HepG2 (cell line): ENCODE data around the gene FMNL2. TPM values are rescaled to one million over a fixed set of nuclear protein-coding genes. Genes with fewer than 3 reads are reported as not detected.

Experiments
- EZH2 ChIP-seq: conservative IDR thresholded peaks from 2 replicates; pipeline ENCODE4 v1.6.1; 2012; ENCODE audit warnings: mild to moderate bottlenecking, low read depth, low read length, moderate library complexity
- GATAD1 ChIP-seq: IDR thresholded peaks from 2 replicates; pipeline ENCODE4 v1.6.1; 2016; ENCODE audit warnings: missing genetic modification reagents, missing compliant biosample characterization
- MAX ChIP-seq: IDR thresholded peaks from 2 replicates; pipeline ENCODE4 v1.6.1; 2012; ENCODE audit warnings: inconsistent platforms
- MEF2D ChIP-seq: sonication (generic); formaldehyde crosslinking; IDR thresholded peaks from 2 replicates; pipeline ENCODE4 v1.5.1; 2020; ENCODE audit warnings: mild to moderate bottlenecking, missing genetic modification reagents
- ONECUT2 ChIP-seq: sonication (generic); formaldehyde crosslinking; IDR thresholded peaks from 2 replicates; pipeline ENCODE4 v1.4.0; 2020; ENCODE audit warnings: missing genetic modification reagents
- PTBP1 ChIP-seq: fragments of 200-400 bp; formaldehyde crosslinking; IDR thresholded peaks from 2 replicates; pipeline ENCODE4 v1.6.1; 2018; ENCODE audit warnings: low read length, low read depth; ENCODE audit not compliant: poor library complexity, severe bottlenecking
- TBX2 ChIP-seq: sonication (generic); formaldehyde crosslinking; IDR thresholded peaks from 2 replicates; pipeline ENCODE4 v1.5.0; 2020; ENCODE audit warnings: missing genetic modification reagents, mild to moderate bottlenecking, borderline replicate concordance
- ZBTB14 ChIP-seq: sonication (generic); formaldehyde crosslinking; IDR thresholded peaks from 2 replicates; pipeline ENCODE4 v1.4.0; 2020; ENCODE audit warnings: missing genetic modification reagents
- ZFP37 ChIP-seq: sonication (generic); formaldehyde crosslinking; IDR thresholded peaks from 2 replicates; pipeline ENCODE4 v1.4.0; 2020; ENCODE audit warnings: missing genetic modification reagents, borderline replicate concordance
- ZKSCAN5 ChIP-seq: sonication (generic); formaldehyde crosslinking; IDR thresholded peaks from 2 replicates; pipeline ENCODE4 v1.5.1; 2020; ENCODE audit warnings: mild to moderate bottlenecking, missing genetic modification reagents
- ZNF546 ChIP-seq: sonication (generic); formaldehyde crosslinking; conservative IDR thresholded peaks from 2 replicates; pipeline ENCODE4 v1.8.1; 2023; ENCODE audit warnings: mild to moderate bottlenecking, missing genetic modification reagents
- ZNF576 ChIP-seq: sonication (generic); formaldehyde crosslinking; IDR thresholded peaks from 2 replicates; pipeline ENCODE4 v1.4.0; 2020; ENCODE audit warnings: mild to moderate bottlenecking, missing genetic modification reagents
- ZNF777 ChIP-seq: sonication (generic); formaldehyde crosslinking; IDR thresholded peaks from 2 replicates; pipeline ENCODE4 v1.4.0; 2020; ENCODE audit warnings: missing genetic modification reagents
- ZNF784 ChIP-seq: sonication (generic); formaldehyde crosslinking; IDR thresholded peaks from 2 replicates; pipeline ENCODE4 v1.5.1; 2020; ENCODE audit warnings: missing genetic modification reagents, mild to moderate bottlenecking, borderline replicate concordance
- polyA plus RNA-seq, 8 experiments: library from polyadenylated mRNA; depleted of rRNA in 3 of 8; stranded (reverse) in 7 of 8; unstranded in 1 of 8; fragments of >200 nt; fragmentation: Illumina TruSeq in 4 of 8; extraction: Trizol in 4 of 8; gene quantifications; 2 replicates each; pipeline versions ENCODE4 v1.2.1 to v1.2.3, GENCODE V29; 2011 to 2016; ENCODE audit warnings: low read depth in 4 of 8, missing spikeins in 1 of 8, mixed read lengths in 1 of 8; ENCODE audit not compliant: insufficient read depth in 1 of 8
- total RNA-seq, 5 experiments: library from RNA; depleted of rRNA; stranded (reverse); fragments of >200 nt; fragmentation: Illumina TruSeq; extraction: Trizol; gene quantifications; 2 replicates each; pipeline ENCODE4 v1.2.3, GENCODE V29; 2016; ENCODE audit warnings: low read depth in 1 of 5
- TF ChIP-seq, protein P1 (sequence below): sonication (generic); IDR thresholded peaks from 2 replicates; pipeline ENCODE4 v1.6.1; 2016; ENCODE audit warnings: low read depth, borderline replicate concordance
- TF ChIP-seq, protein P2 (sequence below): sonication (generic); formaldehyde crosslinking; IDR thresholded peaks from 2 replicates; pipeline ENCODE4 v1.8.0; 2022; ENCODE audit warnings: mild to moderate bottlenecking, missing genetic modification reagents, borderline replicate concordance
- TF ChIP-seq, protein P3 (sequence below): sonication (generic); formaldehyde crosslinking; IDR thresholded peaks from 2 replicates; pipeline ENCODE4 v1.4.0; 2020; ENCODE audit warnings: mild to moderate bottlenecking, missing genetic modification reagents
- TF ChIP-seq, protein P4 (sequence below): IDR thresholded peaks from 2 replicates; pipeline ENCODE4 v1.6.1; 2016; ENCODE audit warnings: low read depth, missing genetic modification reagents, missing compliant biosample characterization

FMNL2 gene
- total and polyA plus RNA-seq, 2 of the 13 experiments (the other 11 are each of a cell fraction or from before 2014, with no cell fraction given) = 66.5 to 67.7 TPM

GRCh38 chr2:152335726-152336118, 748 bp downstream of the FMNL2 start (continued):
- TF ChIP-seq ZBTB14 (0 out of 2 replicates have a peak, but pooled peaks have one; percentile 16), ZFP37 (no peak), GATAD1 (CRISPR knock-in tag) (no peak), ZNF576 (CRISPR knock-in tag) (no peak), ZNF777 (CRISPR knock-in tag) (no peak), TBX2 (0 out of 2 replicates have a peak, but pooled peaks have one; percentile 30), ZNF784 (no peak), ZKSCAN5 (CRISPR knock-in tag) (no peak), ONECUT2 (CRISPR knock-in tag) (no peak), ZNF546 (no peak), PTBP1 (peak; percentile 17), MEF2D (CRISPR knock-in tag) (no peak), MAX (peak; percentile 40), EZH2 (no peak)
- TF ChIP-seq, protein P1, sequence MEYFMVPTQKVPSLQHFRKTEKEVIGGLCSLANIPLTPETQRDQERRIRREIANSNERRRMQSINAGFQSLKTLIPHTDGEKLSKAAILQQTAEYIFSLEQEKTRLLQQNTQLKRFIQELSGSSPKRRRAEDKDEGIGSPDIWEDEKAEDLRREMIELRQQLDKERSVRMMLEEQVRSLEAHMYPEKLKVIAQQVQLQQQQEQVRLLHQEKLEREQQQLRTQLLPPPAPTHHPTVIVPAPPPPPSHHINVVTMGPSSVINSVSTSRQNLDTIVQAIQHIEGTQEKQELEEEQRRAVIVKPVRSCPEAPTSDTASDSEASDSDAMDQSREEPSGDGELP = 0 out of 2 replicates have a peak, but pooled peaks have one; percentile 28
- TF ChIP-seq, protein P2, sequence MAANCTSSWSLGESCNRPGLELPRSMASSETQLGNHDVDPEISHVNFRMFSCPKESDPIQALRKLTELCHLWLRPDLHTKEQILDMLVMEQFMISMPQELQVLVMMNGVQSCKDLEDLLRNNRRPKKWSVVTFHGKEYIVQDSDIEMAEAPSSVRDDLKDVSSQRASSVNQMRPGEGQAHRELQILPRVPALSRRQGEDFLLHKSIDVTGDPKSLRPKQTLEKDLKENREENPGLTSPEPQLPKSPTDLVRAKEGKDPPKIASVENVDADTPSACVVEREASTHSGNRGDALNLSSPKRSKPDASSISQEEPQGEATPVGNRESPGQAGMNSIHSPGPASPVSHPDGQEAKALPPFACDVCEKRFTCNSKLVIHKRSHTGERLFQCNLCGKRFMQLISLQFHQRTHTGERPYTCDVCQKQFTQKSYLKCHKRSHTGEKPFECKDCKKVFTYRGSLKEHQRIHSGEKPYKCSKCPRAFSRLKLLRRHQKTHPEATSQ (CRISPR knock-in tag) = no peak
- TF ChIP-seq, protein P3, sequence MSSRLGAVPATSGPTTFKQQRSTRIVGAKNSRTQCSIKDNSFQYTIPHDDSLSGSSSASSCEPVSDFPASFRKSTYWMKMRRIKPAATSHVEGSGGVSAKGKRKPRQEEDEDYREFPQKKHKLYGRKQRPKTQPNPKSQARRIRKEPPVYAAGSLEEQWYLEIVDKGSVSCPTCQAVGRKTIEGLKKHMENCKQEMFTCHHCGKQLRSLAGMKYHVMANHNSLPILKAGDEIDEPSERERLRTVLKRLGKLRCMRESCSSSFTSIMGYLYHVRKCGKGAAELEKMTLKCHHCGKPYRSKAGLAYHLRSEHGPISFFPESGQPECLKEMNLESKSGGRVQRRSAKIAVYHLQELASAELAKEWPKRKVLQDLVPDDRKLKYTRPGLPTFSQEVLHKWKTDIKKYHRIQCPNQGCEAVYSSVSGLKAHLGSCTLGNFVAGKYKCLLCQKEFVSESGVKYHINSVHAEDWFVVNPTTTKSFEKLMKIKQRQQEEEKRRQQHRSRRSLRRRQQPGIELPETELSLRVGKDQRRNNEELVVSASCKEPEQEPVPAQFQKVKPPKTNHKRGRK (CRISPR knock-in tag) = no peak
- TF ChIP-seq, protein P4, sequence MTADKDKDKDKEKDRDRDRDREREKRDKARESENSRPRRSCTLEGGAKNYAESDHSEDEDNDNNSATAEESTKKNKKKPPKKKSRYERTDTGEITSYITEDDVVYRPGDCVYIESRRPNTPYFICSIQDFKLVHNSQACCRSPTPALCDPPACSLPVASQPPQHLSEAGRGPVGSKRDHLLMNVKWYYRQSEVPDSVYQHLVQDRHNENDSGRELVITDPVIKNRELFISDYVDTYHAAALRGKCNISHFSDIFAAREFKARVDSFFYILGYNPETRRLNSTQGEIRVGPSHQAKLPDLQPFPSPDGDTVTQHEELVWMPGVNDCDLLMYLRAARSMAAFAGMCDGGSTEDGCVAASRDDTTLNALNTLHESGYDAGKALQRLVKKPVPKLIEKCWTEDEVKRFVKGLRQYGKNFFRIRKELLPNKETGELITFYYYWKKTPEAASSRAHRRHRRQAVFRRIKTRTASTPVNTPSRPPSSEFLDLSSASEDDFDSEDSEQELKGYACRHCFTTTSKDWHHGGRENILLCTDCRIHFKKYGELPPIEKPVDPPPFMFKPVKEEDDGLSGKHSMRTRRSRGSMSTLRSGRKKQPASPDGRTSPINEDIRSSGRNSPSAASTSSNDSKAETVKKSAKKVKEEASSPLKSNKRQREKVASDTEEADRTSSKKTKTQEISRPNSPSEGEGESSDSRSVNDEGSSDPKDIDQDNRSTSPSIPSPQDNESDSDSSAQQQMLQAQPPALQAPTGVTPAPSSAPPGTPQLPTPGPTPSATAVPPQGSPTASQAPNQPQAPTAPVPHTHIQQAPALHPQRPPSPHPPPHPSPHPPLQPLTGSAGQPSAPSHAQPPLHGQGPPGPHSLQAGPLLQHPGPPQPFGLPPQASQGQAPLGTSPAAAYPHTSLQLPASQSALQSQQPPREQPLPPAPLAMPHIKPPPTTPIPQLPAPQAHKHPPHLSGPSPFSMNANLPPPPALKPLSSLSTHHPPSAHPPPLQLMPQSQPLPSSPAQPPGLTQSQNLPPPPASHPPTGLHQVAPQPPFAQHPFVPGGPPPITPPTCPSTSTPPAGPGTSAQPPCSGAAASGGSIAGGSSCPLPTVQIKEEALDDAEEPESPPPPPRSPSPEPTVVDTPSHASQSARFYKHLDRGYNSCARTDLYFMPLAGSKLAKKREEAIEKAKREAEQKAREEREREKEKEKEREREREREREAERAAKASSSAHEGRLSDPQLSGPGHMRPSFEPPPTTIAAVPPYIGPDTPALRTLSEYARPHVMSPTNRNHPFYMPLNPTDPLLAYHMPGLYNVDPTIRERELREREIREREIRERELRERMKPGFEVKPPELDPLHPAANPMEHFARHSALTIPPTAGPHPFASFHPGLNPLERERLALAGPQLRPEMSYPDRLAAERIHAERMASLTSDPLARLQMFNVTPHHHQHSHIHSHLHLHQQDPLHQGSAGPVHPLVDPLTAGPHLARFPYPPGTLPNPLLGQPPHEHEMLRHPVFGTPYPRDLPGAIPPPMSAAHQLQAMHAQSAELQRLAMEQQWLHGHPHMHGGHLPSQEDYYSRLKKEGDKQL (CRISPR knock-in tag) = no peak
